HL-60/S4 (cell line): ENCODE results near the gene CENPW.

Source experiments
- in situ Hi-C: fragments of 300-500 bp; cut with MboI; formaldehyde crosslinking; loops from 2 replicates; pipeline ENCODE4 v1.14.3; 2022; ENCODE audit warnings: low sequenced_read_pairs

Gene CENPW

GRCh38 chr6:126339796-126340609, at the start of gene CENPW:
TSS of gene CENPW (plus strand) at chr6:126340115. CDS start at chr6:126340274, 159 bp downstream.
- in situ Hi-C loops: no loop called here

DNA sequence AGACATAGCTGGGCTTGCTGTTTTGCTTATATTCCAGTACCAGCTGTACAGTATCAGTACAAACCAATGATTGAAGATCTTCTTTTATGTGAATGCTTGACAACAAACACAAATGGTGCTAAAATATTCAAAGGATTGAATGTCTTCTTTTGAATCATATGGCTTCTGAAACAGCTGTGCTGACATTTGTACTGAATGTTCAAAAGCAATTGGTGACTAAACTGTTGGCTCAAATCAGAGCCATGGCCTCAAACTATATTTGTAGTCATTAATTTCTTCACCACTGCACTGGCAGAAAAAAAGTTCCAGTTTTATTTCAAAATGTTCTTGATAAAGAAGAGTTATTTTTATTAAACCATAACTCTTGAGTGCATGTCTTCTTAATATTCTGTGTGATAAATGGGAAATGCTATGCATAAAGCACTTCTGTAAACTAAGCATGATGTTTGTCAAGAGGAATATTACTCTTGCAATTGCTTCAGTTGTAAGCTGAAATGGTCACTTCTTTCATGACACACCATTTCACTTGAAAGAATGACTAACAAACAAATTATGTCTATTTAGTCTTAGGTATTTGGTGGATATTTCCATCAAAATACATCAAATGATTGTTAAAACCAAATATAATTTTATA, 45.9 kb upstream of the CENPW start:
- in situ Hi-C loops: no loop called here

- in situ Hi-C loops: no loop called here
Measured at GRCh38 chr6:126300126-126300525, 39.8 kb upstream of the CENPW start.

GRCh38 chr6:126300735-126301134, 39.2 kb upstream of the CENPW start:
- in situ Hi-C loops: no loop called here

GRCh38 chr6:126302191-126302590, 37.7 kb upstream of the CENPW start:
- in situ Hi-C loops: no loop called here

- in situ Hi-C loops: no loop called here
Measured at GRCh38 chr6:126307849-126308248, 32.1 kb upstream of the CENPW start.

DNA sequence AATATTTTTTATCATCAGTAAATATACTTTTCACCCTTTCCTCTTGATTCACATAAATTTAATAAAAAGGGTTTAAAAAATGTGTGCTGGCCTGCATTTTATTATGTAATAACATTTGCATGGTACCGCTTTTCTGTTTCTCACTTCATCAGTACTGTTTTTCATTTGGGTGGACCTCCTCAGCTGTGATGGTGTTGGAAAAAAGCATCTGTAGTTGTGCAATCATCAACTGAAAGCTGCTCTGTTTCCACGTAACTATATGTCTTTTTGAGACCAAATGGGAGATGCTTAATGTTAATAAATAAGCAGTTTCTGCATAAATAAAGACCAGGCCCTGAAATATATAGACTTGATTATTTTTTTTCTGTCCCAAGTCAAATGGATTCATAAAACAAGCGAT, 31.6 kb upstream of the CENPW start:
- in situ Hi-C loops: no loop called here

- in situ Hi-C loops: no loop called here
Measured at GRCh38 chr6:126312013-126312665, 27.8 kb upstream of the CENPW start.

DNA sequence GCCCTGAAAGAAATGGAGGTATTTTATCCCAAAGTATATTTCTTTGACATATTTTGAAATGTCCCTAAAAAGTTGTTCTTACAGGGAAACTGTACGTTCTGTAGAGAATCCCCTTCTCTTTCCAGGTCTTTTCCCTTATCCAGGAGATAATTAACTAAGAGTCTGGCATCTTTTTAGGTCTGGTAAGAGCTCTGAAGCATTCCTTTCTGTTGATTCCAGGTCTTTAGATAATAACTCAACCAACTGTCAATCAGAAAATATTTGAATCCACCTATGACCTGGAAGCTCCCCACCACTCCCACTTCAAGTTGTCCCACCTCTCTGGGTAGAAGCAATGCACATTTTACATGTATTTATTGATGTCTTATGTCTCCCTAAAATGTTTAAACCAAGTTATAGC, 26.0 kb upstream of the CENPW start:
- in situ Hi-C loops: no loop called here

- in situ Hi-C loops: no loop called here
Measured at GRCh38 chr6:126318797-126319196, 21.1 kb upstream of the CENPW start.

DNA sequence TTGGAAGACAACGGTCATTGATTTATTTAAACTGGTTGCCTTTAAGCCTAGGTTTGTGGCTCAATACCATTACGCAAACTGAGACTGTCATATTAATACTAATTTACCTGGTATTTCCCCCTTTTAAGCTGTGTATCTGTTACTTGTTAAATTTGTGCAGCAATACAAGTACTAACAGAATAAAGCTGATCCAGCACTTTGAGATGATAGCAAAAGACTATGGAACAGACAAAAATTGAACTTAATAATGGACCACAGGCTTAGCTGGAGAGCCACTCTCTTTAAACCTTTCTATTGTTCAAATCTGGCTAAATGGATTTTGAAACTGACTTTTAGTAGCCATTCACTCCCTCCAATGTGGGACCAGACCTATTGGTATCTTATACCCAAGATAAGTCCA, 6.2 kb upstream of the CENPW start:
- in situ Hi-C loops: no loop called here

DNA sequence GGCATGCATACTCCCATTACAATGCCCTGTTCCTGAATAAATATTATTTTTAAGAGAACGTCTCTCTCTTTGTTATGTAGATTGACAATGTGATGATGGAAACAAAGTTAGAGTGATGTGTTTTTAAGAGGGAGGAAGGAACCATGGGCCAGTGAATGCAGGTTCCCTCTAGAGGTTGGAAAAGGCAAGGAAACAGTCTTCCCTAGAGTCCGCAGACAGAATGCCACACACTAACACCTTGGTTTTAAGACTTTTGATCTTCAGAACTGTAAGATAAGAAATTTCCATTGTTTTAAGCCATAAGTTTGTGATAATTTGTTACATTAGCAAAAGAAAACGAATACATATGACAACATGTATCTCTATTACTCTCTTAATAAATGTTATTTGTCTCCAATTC, 4.7 kb upstream of the CENPW start:
- in situ Hi-C loops: no loop called here

GRCh38 chr6:126337323-126337722, 2.6 kb upstream of the CENPW start:
- in situ Hi-C loops: no loop called here

DNA sequence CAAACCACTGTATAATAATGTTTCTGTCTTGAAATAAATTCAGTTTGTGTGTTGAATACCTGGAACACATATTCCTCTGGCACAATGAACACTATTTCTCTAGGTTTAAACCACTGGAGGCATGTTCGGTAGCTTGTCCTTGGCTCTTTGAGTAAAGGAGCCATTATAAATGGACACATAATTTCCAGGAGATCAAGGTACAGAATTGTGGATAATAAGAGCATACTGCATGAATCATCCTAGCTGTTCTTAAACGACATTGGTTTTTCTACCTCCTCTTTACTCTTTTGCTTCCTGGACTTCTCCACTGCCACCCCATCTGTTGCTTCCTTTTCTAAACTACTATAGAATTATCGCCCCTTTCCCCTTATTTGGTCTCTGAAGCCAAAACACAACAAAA, 1.2 kb downstream of the CENPW start:
- in situ Hi-C loops: no loop called here

DNA sequence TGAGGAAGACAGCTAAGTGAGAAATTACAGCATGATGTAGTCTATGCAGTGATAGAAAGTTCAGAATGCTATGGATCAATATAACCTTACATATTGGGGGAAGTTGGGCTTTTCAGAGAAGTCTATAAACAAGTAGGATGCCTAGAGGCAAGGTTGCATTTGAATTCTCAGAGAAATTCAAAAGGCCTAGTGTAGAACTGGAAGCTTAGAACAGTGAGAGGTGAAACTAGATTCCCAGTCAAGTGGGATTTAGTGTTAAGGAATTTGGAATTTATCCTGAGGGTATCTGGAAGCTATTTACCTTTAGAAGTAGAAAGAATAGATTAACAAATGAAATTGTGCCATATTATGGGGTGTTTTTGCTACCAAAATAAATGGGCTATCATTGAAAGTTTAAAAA, 4.3 kb downstream of the CENPW start:
- in situ Hi-C loops: no loop called here

GRCh38 chr6:126351960-126352359, 12.0 kb downstream of the CENPW start:
- in situ Hi-C loops: loop anchor here (25.0 kb wide), 1 partner anchor 760 kb away; the partner anchor contains the start of gene RSPO3

DNA sequence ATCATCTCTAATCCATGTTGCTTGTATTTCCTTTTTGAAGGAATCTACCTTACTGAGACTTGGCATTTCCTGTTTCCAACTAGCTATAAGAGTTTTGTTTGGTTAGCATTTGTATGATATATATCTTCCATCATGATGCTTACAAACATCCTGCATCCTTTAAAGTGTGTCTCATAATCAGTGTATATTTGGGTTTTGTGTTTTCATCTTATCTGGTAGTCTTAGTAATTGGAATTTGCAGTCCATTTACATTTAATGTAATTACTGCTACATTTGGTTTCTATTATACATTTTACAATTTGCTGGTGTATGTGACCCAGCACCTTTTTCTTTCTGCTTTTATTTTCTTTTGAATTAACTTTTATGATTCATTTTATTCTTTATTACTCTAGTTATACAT, 12.6 kb downstream of the CENPW start:
- in situ Hi-C loops: loop anchor here (25.0 kb wide), 1 partner anchor 760 kb away; the partner anchor contains the start of gene RSPO3

GRCh38 chr6:126356526-126356925, 16.6 kb downstream of the CENPW start:
- in situ Hi-C loops: loop anchor here (25.0 kb wide), 1 partner anchor 756 kb away; the partner anchor contains the start of gene RSPO3

GRCh38 chr6:126359936-126360537, 20.1 kb downstream of the CENPW start:
- in situ Hi-C loops: loop anchor here (25.0 kb wide), 1 partner anchor 752 kb away; the partner anchor contains the start of gene RSPO3

DNA sequence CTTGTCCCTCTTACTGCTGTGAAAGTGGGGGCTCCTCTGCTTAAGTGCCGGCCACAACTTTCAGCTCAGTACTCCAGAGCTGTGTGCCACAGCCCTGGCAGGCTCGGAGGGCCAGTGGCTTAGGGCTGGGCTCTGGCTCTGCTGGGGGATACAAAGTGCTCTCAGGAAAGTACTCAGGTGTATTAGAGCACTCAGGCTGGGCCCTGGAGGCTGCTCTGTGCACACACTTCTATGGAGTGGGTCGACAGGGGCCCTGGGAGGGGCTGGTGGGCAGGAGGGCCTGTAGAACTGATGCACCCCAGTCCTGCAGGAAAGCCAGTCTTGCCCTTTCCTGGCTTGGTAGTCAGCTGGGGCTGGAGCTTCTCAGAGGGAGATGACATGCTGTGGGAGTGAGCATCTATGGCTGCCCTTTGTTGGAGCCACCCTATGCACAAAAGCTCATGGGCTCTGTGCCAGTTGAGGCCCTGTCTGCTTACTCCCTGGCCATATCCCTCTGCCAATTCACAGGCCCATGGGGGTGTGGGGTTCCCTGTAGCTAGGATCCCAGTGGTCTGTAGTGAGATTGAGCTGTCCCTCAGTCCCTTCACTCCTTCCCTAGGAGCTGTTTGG, 22.0 kb downstream of the CENPW start:
- in situ Hi-C loops: loop anchor here (25.0 kb wide), 1 partner anchor 750 kb away; the partner anchor contains the start of gene RSPO3

- in situ Hi-C loops: loop anchor here (25.0 kb wide), 1 partner anchor 744 kb away; the partner anchor contains the start of gene RSPO3
Measured at GRCh38 chr6:126367849-126368248, 27.9 kb downstream of the CENPW start.
